Activated naive CD4-positive, alpha-beta T cell treated with anti-CD3 and anti-CD28 coated beads, Interleukin-2, amount 10 ng/mL, durations not matched to agents 7 days and 5 days (primary cell): Measurements from ENCODE around the gene IL18BP.

ENCODE experiments used
- CTCF ChIA-PET: fragments of 350-600 bp; sonication (Branson Sonifier 250); formaldehyde crosslinking; loops from one replicate; lab custom pipeline; 2021; ENCODE audit warnings: antibody characterized with exemption; lab: Charles Lee
- DNase-seq: peaks from one replicate; pipeline ENCODE4 v3.0.0-alpha.2; 2020
- H3K27ac Mint-ChIP-seq: one replicate; pipeline ENCODE4 v1.8.0; 2021; ENCODE audit warnings: mild to moderate bottlenecking, moderate library complexity, mixed read lengths
- H3K27me3 Mint-ChIP-seq: one replicate; pipeline ENCODE4 v1.8.0; 2021; ENCODE audit warnings: mild to moderate bottlenecking, mixed read lengths
- H3K36me3 Mint-ChIP-seq: one replicate; pipeline ENCODE4 v1.8.0; 2021; ENCODE audit warnings: mixed read lengths
- H3K4me1 Mint-ChIP-seq: one replicate; pipeline ENCODE4 v1.8.0; 2021; ENCODE audit warnings: mixed read lengths
- H3K4me3 Mint-ChIP-seq: one replicate; pipeline ENCODE4 v1.8.0; 2021; ENCODE audit warnings: mild to moderate bottlenecking, moderate library complexity, mixed read lengths
- H3K9me3 Mint-ChIP-seq: one replicate; pipeline ENCODE4 v1.8.0; 2021; ENCODE audit warnings: mixed read lengths

Gene IL18BP

DNA sequence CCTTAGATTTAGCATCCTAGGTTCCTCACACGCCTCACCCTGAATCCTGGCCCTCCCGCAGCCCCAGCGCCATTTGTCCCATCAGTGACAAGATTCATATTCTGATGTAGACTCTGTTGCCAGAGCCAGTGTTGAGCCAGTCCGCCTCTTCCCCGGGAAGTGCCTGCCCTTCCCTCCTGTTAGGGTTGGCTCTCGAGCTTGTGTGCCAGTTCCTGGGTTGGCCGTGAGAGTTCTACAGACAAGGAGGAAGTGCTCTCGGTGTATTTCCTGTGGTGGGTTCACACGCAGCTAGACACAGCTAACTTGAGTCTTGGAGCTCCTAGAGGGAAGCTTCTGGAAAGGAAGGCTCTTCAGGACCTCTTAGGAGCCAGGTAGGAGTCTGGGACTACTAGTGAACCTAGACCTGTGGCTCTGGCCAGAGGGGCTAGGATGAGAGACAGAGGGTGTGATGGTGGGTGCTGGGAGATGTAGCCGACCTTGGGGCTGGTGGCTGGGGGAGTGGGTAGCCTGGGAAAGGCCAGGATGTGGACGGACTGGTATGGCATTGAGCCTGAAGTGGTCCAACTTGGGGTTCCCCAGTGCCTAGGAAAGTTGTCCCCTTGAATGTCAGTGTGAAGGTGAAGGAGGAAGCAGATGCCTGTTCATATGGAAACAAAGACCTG, at the start of gene IL18BP:
TSS of gene IL18BP (plus strand) at position 261 of the 662 bp plus-strand sequence. CDS start 1,076 bp downstream, outside the sequence.
- Mint-ChIP-seq H3K4me1 (peaks cover 27% of the 10 kb centered on the region), H3K27ac (peak within 1 kb of the TSS; percentile 91), H3K9me3 (no peaks in the 10 kb centered on the region), H3K27me3 (no peaks in the 10 kb centered on the region), H3K36me3 (peaks cover 39% of the 10 kb centered on the region), H3K4me3 (peak within 1 kb of the TSS; percentile 77)
- peak; percentile 65 for DNase-seq
- CTCF ChIA-PET: interaction anchor here (0.8 to 2.7 kb wide), 5 partner anchors 9 to 154 kb away, joined by 3 to 10 read pairs (median 6); no protein-coding TSS in a partner anchor

DNA sequence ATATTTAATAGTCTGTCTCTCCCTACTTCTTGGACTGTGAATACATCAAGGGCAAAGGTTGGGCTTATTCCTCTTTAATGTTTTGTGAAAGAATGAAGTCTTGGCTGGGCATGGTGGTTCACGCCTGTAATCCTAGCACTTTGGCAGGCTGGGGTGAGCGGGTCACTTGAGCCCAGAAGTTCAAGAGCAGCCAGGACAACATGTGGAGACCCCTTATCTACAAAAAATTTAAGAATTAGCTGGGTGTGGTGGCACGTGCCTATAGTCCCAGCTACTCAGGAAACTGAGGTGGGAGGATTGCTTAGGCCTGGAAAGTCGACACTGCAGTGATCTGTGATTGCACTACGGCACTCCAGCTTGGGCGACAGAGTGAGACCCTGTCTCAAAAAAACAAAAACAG, 49.7 kb upstream of the IL18BP start:
- H3K27ac Mint-ChIP-seq: no peak overlapping the region
- H3K4me3 Mint-ChIP-seq: no peak overlapping the region
- CTCF ChIA-PET: no interaction called here
- H3K4me1 Mint-ChIP-seq: peaks cover 7% of the 10 kb centered on the region
- DNase-seq: no peak
- no peaks in the 10 kb centered on the region for H3K36me3 Mint-ChIP-seq
- no peaks in the 10 kb centered on the region for H3K9me3 Mint-ChIP-seq
- no peaks in the 10 kb centered on the region for H3K27me3 Mint-ChIP-seq

DNA sequence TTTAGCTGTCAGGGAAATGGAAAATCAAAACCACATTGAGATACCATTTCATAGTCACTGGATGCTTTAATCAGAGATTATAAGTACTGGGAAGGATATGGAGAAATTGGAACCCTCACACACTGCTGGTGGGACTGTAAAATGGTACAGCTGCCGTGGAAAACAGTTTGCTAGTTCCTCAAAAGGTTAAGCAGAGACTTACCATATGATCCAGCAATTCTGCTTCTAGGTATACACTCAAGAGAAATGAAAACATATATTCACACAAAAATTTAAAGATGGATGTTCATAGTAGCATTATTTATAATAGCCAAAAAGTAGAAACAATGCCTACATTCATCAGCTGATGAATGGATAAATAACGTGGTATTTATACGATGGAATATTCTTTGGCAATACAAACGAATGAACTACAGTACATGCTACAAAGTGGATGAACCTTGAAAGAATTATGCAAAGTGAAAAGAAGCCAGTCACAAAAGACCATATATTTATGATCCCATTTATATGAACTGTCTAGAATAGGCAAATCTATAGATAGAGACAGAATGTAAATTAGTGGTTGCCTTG, 46.9 kb upstream of the IL18BP start:
- H3K27ac Mint-ChIP-seq: no peak overlapping the region
- H3K9me3 Mint-ChIP-seq: no peaks in the 10 kb centered on the region
- H3K4me3 Mint-ChIP-seq: no peak overlapping the region
- H3K36me3 Mint-ChIP-seq: no peaks in the 10 kb centered on the region
- DNase-seq: no peak
- H3K4me1 Mint-ChIP-seq: peaks cover 7% of the 10 kb centered on the region
- CTCF ChIA-PET: no interaction called here
- no peaks in the 10 kb centered on the region for H3K27me3 Mint-ChIP-seq

DNA sequence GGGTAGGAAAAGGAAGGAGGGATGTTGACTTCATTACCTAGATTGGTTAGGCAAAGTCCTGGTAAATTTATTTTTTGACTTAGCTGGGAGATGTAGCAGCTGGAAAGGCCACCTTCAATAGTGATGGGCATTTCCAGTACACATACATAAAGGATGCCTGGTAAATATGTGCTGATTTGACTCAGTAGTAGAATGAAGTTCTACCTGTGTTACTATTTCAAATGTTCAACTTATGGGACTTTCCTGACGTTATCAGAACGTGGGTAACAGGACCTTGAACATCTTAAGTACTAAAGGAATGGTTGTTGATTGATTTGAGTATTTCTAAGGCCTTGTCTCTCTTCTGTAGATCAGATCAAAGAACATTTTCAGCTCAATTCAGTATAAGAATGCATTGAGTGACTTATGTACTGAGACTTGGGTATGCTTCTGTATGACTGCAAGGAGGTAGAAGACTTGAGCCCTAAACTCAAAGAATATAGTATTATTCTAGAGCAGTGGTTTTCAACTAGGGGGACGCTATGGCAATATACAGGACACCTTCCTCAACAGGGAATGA, 42.7 kb upstream of the IL18BP start:
- DNase-seq: no peak
- Mint-ChIP-seq H3K27ac (no peak overlapping the region), H3K4me1 (no peaks in the 10 kb centered on the region), H3K27me3 (no peaks in the 10 kb centered on the region), H3K36me3 (peaks cover 7% of the 10 kb centered on the region), H3K9me3 (no peaks in the 10 kb centered on the region), H3K4me3 (no peak overlapping the region)
- CTCF ChIA-PET: no interaction called here

DNA sequence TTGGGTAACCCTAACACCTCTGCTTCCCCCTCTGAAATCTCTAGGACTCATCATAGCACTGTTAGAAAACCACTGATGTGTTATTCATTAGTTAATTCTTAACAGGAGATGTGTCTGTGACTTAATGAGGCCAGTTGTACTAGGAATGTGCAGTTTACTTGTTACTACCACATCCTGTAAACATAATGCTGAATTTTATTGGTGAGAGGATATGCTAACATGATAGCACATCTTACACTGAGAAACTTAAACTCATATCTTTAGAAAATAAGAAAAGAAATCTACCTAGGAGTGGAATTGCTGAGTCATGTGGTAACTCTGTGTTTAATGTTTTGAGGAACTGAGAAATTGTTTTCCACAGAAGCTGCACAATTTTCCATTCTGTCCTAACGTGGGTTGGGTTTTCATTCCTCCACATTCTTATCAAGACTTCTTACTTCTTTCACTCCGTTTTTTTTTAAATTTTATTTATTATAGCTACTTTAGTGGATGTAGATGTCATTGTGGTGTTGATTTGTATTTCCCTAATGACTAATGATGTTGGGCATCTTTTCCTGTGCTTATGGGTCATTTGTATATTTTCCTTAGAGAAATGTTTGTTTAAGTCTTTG, 36.2 kb upstream of the IL18BP start:
- H3K27me3 Mint-ChIP-seq: no peaks in the 10 kb centered on the region

DNA sequence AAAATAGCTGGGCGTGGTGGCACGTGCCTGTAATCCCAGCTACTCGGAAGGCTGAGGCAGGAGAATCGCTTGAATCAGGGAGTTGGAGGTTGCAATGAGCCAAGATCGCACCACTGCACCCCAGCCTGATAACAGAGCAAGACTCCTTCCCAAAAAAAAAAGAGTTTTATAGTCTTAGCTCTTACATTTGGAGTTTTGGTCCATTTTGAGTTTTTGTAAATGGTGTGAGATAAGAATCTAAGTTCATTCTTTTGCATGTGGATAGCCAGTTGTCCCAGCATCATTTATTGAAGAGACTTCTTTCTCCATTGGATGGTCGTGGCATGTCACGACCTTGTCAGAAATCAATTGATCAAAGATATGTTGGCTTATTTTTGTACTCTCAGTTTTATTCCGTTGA, 35.2 kb upstream of the IL18BP start:
- no peak for DNase-seq
- Mint-ChIP-seq H3K27ac (no peak overlapping the region), H3K4me1 (peaks cover 5% of the 10 kb centered on the region), H3K27me3 (no peaks in the 10 kb centered on the region), H3K4me3 (no peak overlapping the region), H3K36me3 (peaks cover 22% of the 10 kb centered on the region), H3K9me3 (no peaks in the 10 kb centered on the region)
- CTCF ChIA-PET: interaction anchor here (3.6 kb wide), 1 partner anchor 14 kb away, joined by 18 read pairs; no protein-coding TSS in a partner anchor

More for the DNA sequence above, 36.2 kb upstream of the IL18BP start:
- no peaks in the 10 kb centered on the region for H3K9me3 Mint-ChIP-seq
- H3K27ac Mint-ChIP-seq: no peak overlapping the region
- peaks cover 5% of the 10 kb centered on the region for H3K4me1 Mint-ChIP-seq
- CTCF ChIA-PET: no interaction called here
- no peak overlapping the region for H3K4me3 Mint-ChIP-seq
- H3K36me3 Mint-ChIP-seq: peaks cover 20% of the 10 kb centered on the region
- no peak for DNase-seq

DNA sequence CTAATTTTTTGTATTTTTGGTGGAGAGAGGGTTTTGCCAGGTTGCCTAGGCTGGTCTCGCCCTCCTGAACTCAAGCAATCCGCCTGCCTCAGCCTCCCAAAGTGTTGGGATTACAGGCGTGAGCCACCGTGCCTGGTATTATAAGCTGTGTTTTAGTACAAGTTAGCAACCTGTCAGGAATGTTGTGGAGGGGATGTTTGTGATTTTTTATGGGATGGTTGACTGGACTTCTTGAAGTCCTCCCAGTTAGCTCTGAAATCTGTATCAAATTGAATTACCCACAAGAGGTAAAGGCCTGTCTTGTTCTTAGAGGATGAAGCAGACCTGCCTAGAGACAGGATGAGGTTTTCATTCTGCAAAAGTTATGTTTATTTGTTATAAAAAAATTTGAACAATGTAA, 34.1 kb upstream of the IL18BP start:
- CTCF ChIA-PET: interaction anchor here (0.6 to 3.6 kb wide), 3 partner anchors 10 to 761 kb away, joined by 3 to 18 read pairs (median 3); no protein-coding TSS in a partner anchor
- peak overlapping the region; percentile 49 for H3K27ac Mint-ChIP-seq
- no peaks in the 10 kb centered on the region for H3K27me3 Mint-ChIP-seq
- peaks cover 5% of the 10 kb centered on the region for H3K4me1 Mint-ChIP-seq
- H3K4me3 Mint-ChIP-seq: no peak overlapping the region
- no peaks in the 10 kb centered on the region for H3K9me3 Mint-ChIP-seq
- peaks cover 23% of the 10 kb centered on the region for H3K36me3 Mint-ChIP-seq
- no peak for DNase-seq

DNA sequence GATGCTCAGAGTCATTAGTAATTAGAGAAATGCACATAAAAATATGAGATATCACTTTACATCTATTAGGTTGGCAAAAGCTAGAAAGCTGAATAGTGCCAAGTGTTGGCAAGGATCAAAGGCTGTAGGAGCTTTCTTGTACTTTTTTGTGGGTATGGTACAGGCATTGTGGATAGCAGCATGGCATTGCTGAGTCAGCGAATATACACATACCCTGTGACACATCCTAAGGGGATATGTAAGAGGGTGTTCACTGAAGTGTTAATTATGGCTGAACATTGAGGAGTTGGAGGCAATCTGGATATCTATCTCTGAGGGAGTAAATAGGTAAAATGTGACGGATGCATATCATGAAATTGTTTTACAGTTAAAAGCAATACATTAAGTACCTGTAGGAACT, 27.0 kb upstream of the IL18BP start:
- DNase-seq: no peak
- CTCF ChIA-PET: no interaction called here
- H3K27me3 Mint-ChIP-seq: no peaks in the 10 kb centered on the region
- H3K27ac Mint-ChIP-seq: no peak overlapping the region
- H3K9me3 Mint-ChIP-seq: no peaks in the 10 kb centered on the region
- no peak overlapping the region for H3K4me3 Mint-ChIP-seq
- peaks cover 9% of the 10 kb centered on the region for H3K36me3 Mint-ChIP-seq
- H3K4me1 Mint-ChIP-seq: no peaks in the 10 kb centered on the region

DNA sequence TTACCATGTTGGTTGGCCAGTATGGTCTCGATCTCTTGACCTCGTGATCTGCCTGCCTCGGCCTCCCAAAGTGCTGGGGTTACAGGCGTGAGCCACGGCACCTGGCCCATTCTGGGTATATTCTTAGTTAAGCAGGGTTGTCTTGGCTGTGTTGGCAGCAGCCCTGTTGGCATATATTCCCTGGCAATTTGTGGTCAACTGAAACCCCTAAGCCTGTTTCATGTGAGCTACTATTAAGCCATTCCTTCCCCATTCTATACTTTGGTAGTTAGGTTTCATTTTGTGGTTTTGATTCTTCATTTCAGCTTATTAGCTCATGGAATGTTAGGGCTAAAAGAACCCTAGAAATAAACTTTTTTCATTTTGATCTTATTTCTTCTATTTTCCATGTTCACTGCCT, 22.2 kb upstream of the IL18BP start:
- no peaks in the 10 kb centered on the region for H3K27me3 Mint-ChIP-seq
- DNase-seq: no peak
- peaks cover 4% of the 10 kb centered on the region for H3K36me3 Mint-ChIP-seq
- no peak overlapping the region for H3K4me3 Mint-ChIP-seq
- CTCF ChIA-PET: interaction anchor here (0.8 to 3.9 kb wide), 21 partner anchors 11 to 458 kb away, joined by 3 to 39 read pairs (median 9); partner anchors contain the start of genes CLPB and IL18BP
- H3K4me1 Mint-ChIP-seq: no peaks in the 10 kb centered on the region
- H3K27ac Mint-ChIP-seq: no peak overlapping the region
- H3K9me3 Mint-ChIP-seq: no peaks in the 10 kb centered on the region

DNA sequence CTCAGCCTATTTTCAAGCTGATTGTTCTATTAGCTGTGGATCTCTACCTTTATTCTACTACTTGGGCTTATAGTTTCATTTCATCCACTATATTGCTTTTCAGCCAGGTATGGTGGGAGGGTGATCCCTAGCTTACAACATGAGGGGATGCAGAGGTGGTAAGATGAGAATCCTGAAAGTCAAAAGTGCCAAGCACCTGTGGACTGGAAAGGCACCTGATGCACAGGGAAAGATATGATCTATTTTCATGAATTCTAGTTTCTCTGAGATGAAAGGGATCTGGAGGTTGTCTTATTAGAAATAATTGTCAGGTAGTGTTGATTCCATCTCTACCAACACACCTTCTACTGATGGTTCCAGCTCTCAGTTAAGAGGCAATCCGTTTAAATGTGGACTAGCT, 21.6 kb upstream of the IL18BP start:
- H3K27ac Mint-ChIP-seq: no peak overlapping the region
- H3K36me3 Mint-ChIP-seq: peaks cover 6% of the 10 kb centered on the region
- H3K27me3 Mint-ChIP-seq: no peaks in the 10 kb centered on the region
- no peaks in the 10 kb centered on the region for H3K9me3 Mint-ChIP-seq
- CTCF ChIA-PET: interaction anchor here (0.9 to 3.9 kb wide), 29 partner anchors 11 to 458 kb away, joined by 3 to 39 read pairs (median 5); partner anchors contain the start of genes CLPB and IL18BP
- H3K4me1 Mint-ChIP-seq: no peaks in the 10 kb centered on the region
- H3K4me3 Mint-ChIP-seq: no peak overlapping the region
- no peak for DNase-seq

DNA sequence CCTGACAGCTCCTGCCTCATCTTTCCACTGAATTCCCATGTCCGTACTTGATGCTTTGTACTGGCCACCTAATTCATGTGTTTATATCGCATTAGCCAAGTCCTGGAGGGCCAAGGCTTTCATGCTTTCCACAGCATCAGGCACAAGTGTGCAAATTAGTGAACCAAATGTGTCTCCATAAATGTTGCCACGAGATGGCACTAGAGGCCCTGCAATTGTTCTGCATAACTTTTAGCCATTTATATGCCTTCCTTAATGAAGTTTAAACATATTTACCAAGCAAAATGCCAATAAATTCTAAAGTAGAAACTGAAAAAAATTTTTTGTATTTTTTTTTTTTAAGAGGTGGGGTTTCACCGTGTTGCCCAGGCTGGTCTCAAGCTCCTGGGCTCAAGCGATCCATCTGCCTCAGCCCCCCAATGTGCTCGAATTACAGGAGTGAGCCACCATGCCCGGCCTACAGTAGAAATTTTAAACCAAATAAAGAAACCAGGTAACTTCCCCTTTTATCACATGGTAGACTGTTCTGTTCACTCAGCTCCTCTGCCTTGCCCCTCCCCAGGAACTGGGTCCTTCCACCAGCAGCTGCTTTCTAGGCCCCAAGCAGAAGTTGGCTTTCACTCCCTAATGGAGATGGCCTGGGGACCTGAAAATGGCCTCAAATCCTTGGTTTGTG, 20.8 kb upstream of the IL18BP start:
- Mint-ChIP-seq H3K27ac (no peak overlapping the region), H3K27me3 (no peaks in the 10 kb centered on the region), H3K36me3 (peaks cover 8% of the 10 kb centered on the region), H3K4me1 (no peaks in the 10 kb centered on the region), H3K4me3 (no peak overlapping the region), H3K9me3 (no peaks in the 10 kb centered on the region)
- CTCF ChIA-PET: interaction anchor here (0.6 to 3.9 kb wide), 30 partner anchors 10 to 467 kb away, joined by 3 to 39 read pairs (median 5); partner anchors contain the start of genes CLPB and IL18BP
- peak; percentile 72 for DNase-seq

DNA sequence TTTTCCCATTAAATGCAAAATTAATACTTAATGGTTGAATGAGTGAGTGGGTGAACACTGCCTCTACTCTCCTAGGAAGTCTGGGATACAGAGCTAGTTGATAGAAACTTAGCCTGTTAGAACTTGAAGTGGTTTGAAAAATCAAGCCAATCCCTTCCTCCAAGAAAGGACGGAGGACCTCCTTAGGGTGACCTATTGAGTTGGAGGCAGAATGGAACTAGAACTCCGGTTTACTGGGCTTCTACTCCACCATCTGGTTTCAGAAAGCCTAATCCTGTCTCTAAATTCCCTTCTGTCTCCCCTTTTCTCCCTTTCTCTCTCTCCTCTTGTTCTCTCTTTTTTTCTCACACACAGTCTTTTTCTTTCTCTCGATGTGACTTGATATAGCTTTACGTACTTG, 19.6 kb upstream of the IL18BP start:
- CTCF ChIA-PET: interaction anchor here (0.8 to 3.9 kb wide), 12 partner anchors 9 to 454 kb away, joined by 3 to 39 read pairs (median 14); partner anchors contain the start of gene IL18BP
- H3K27me3 Mint-ChIP-seq: no peaks in the 10 kb centered on the region
- no peak overlapping the region for H3K27ac Mint-ChIP-seq
- H3K4me1 Mint-ChIP-seq: no peaks in the 10 kb centered on the region
- H3K36me3 Mint-ChIP-seq: peaks cover 14% of the 10 kb centered on the region
- no peaks in the 10 kb centered on the region for H3K9me3 Mint-ChIP-seq
- no peak overlapping the region for H3K4me3 Mint-ChIP-seq
- DNase-seq: no peak

DNA sequence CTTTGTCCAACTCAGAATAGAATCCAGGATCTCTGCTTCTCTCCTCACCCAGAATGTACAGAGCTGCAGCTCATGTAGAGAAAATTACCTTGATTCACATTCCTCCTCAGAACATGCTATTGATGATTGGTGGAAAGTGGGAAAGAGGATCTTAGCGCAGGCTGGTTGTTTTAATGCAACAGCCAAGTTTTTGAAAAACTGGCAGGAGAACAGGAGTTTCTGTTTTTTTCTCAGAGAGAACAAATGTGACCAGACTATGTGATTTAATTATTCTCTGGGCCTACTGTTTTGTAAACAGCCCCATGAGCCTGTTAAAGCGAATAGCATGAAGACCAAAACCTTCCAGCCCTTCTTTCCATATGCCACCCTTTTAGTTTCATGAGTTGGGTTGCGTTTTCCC, 19.1 kb upstream of the IL18BP start:
- CTCF ChIA-PET: interaction anchor here (0.8 to 3.9 kb wide), 7 partner anchors 35 to 453 kb away, joined by 3 to 32 read pairs (median 21); no protein-coding TSS in a partner anchor
- Mint-ChIP-seq H3K4me3 (no peak overlapping the region), H3K9me3 (no peaks in the 10 kb centered on the region), H3K4me1 (no peaks in the 10 kb centered on the region), H3K27ac (no peak overlapping the region), H3K36me3 (peaks cover 14% of the 10 kb centered on the region), H3K27me3 (no peaks in the 10 kb centered on the region)
- DNase-seq: no peak
